ENCODE measurements around the gene NHLRC4. TPM values are rescaled to one million over a fixed set of nuclear protein-coding genes. Genes with fewer than 3 reads are reported as not detected.

The NHLRC4 gene
- total RNA-seq, 1 experiment from 2014 or later: 0.92 TPM

GRCh38 chr16:561957-562938 is 4.6 kb upstream of the NHLRC4 start:
- H3K4me1 Mint-ChIP-seq: peaks cover 12% of the 10 kb centered on the region
- ATAC-seq: no peak
- DNase-seq (ENCODE audit: low spot score): no peak
- no peaks in the 10 kb centered on the region for H3K9me3 Mint-ChIP-seq
- no peak overlapping the region; the same call in 1 of the 2 replicates for H3K4me3 Mint-ChIP-seq
- TF ChIP-seq ZNF396 (CRISPR knock-in tag; IDR thresholded peaks at IDR 0.05; ENCODE audit: borderline replicate concordance) (no peak), ZNF532 (CRISPR knock-in tag; IDR thresholded peaks at IDR 0.05; ENCODE audit: borderline replicate concordance) (no peak), JAZF1 (CRISPR knock-in tag; IDR thresholded peaks at IDR 0.05) (no peak), MXD4 (CRISPR knock-in tag; IDR thresholded peaks at IDR 0.05; ENCODE audit: borderline replicate concordance) (no peak), PRDM15 (CRISPR knock-in tag; IDR thresholded peaks at IDR 0.05) (no peak), ZNF121 (CRISPR knock-in tag; IDR thresholded peaks at IDR 0.05) (no peak), ZMAT4 (CRISPR knock-in tag; IDR thresholded peaks at IDR 0.05) (no peak), MYBL2 (CRISPR knock-in tag; IDR thresholded peaks at IDR 0.05) (no peak), CREB1 (CRISPR knock-in tag; IDR thresholded peaks at IDR 0.05) (no peak), ZNF263 (CRISPR knock-in tag; IDR thresholded peaks at IDR 0.05; ENCODE audit: low read depth) (no peak), SMAD4 (CRISPR knock-in tag; IDR thresholded peaks at IDR 0.05) (no peak), ZNF671 (CRISPR knock-in tag; IDR thresholded peaks at IDR 0.05) (no peak), STAT6 (CRISPR knock-in tag; conservative IDR thresholded peaks at IDR 0.05; ENCODE audit: low read depth) (no peak)
- peaks cover 29% of the 10 kb centered on the region for H3K27me3 Mint-ChIP-seq (ENCODE audit: low read depth)
- ChIA-PET POLR2A (no interaction called here), CTCF (interaction anchor here (1.4 kb wide), 1 partner anchor 17 kb away, joined by 6 read pairs; no protein-coding TSS in a partner anchor)
- no peaks in the 10 kb centered on the region for H3K36me3 Mint-ChIP-seq
- H3K27ac Mint-ChIP-seq: peak overlapping the region; percentile 9; the same call in 1 of the 2 replicates

Data from WTC11 (cell line).